Suppressor macrophage (primary cell): Measurements from ENCODE around the gene MIGA1.
"Not testable (repeated sequence)": the region's sequence is repeated elsewhere in the genome, so short reads cannot be mapped to it uniquely, and the experiment has no call there.

Experiments used
- DNase-seq, 4 experiments: peaks; one replicate each; pipeline ENCODE4 v3.0.0-alpha.2; 2020 to 2022

MIGA1 gene

DNA sequence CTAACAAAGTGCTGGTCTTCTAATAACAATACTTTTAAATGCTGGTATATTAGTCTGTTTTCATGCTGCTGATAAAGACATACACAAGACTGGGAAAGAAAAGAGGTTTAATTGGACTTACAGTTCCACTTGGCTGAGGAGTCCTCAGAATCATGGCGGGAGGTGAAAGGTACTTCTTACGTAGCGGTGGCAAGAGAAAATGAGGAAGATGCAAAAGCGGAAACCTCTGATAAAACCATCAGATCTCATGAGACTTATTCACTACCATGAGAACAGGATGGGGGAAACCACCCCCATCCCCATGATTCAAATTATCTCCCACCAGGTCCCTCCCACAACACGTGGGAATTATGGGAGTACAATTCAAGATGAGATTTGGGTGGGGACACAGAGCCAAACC, 139.5 kb downstream of the MIGA1 start:
- DNase-seq = not testable (repeated sequence)

DNA sequence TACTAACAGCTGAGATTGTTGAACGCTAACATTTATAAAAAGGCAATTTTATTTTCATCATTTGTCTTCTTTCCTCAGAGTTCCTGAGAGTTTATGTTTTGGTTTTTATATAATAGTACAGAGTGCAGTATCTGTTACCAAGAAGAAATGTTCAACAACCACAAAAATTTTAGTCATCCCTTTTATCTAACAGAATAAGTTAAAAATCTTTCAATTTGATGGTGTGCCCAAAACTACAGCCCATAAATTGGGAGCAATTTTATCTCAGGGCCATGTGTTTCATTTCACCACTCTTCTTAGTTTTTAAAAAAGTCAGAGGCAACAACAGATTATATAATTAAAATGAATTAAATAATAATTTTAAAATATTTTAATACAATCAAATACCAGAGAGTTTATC, 146.1 kb downstream of the MIGA1 start:
- no peak for DNase-seq

DNA sequence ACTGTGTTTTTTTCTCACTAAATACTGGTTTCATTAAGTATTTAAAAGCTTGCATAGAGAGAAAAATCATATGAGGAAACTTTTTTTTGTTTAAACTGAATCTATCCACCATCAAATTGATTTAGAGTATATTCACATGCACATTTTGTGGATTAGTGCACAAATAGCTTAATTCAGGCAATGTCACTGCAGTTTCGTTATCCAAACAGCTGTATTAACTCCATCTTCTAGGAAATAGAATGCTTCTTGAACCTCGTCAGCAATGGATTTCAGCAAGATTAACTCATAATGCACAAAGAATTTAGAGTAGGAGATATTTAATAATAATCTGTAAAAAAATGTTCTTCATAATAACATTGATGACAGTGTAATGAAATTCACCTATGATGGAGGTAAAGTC, 146.5 kb downstream of the MIGA1 start:
- no peak for DNase-seq

DNA sequence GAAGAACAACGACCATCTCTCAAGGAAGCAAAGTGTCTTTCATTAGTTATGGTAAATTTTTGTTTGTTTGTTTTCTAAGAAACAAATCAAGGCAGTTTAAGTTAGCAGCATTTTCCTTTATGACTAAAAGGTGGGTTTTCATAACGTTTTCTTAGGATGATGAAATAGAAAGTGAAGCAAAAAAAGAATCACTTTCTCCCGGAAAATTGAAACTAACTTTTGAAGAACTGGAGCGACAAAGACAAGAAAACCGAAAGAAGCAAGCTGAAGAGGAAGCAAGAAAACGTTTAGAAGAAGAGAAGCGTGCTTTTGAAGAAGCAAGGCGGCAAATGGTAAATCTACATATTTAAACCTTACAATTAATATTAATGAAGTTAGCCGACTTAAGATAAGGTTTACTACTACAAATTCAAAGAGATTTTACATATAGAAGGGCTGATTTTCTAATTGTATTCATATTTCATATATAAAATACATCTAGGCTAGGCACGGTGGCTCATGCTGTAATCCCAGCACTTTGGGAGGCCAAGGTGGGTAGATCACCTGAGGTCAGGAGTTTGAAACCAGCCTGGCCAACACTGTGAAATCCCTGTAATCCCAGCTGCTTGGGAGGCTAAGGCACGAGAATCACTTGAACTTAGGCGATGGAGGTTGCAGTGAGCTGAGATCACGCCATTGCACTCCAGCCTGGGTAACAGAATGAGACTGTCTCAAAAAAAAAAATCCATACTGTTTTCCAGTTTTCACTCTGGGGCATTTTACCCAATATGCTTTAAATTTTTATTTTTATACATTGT, 147.3 kb downstream of the MIGA1 start:
- DNase-seq = peak in 3 of 4 experiments; percentile 31 to 66 (median 59)

DNA sequence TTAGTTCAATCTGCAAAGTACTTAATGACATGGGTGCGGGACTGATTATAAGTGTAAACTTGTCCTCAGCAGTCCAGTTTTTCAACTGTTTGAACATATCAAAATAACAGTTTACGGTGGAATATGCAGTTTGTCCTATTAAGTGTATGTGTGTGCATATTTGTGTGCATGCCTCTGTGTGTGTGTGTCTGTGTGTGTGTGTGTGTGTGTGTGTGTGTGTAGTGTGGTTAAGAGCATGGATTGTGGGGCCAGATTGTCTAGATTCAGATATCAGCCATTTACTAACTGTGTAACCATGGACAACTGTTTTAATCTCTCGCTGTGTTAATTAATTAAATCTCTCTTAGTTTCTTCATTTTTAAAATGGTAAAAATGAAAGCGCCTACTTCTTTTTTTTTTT, 148.0 kb downstream of the MIGA1 start:
- DNase-seq = no peak
